IMR-90 (cell line): Measurements from ENCODE around the gene HSP90B1. TPM values are rescaled to one million over a fixed set of nuclear protein-coding genes. Genes with fewer than 3 reads are reported as not detected.

Experiments used
- ATAC-seq: fragments of 200-7000 bp; cut with Tn5 transposase; 2 replicates; pipeline ENCODE4 v1.9.1; 2020; ENCODE audit warnings: low read depth, mild to moderate bottlenecking, moderate library complexity
- BruUV-seq: library from RNA; stranded (reverse); fragments of 400-500 nt; replicated peaks from 2 replicates; lab custom pipeline; 2021; lab: Mats Ljungman, UMichigan
- CTCF ChIA-PET: fragments of 300-600 bp; formaldehyde crosslinking; extraction: SDS; loops from one replicate; lab custom pipeline; 2021; ENCODE audit warnings: antibody characterized with exemption; lab: Yijun Ruan, JAX
- POLR2A ChIA-PET: fragments of 300-600 bp; sonication (Branson Sonifier 250); formaldehyde crosslinking; loops from one replicate; lab custom pipeline; 2022; ENCODE audit warnings: antibody characterized with exemption; ENCODE audit not compliant: unreplicated experiment; lab: Charles Lee
- DNase-seq: peaks from one replicate; pipeline ENCODE4 v3.0.0; 2013
- H2AFZ ChIP-seq: replicated peaks from 2 replicates; pipeline ENCODE3; 2013; ENCODE audit warnings: low read length, mild to moderate bottlenecking; ENCODE audit not compliant: poor library complexity
- H2AK5ac ChIP-seq: 2 replicates; pipeline ENCODE4 v1.6.1; 2013; ENCODE audit warnings: low read depth, low read length, inconsistent platforms
- H2AK9ac ChIP-seq: replicated peaks from 2 replicates; pipeline ENCODE3; 2013; ENCODE audit warnings: mild to moderate bottlenecking, low read depth, low read length, moderate library complexity; ENCODE audit not compliant: poor library complexity
- H2BK120ac ChIP-seq: 2 replicates; pipeline ENCODE4 v1.6.1; 2013; ENCODE audit warnings: low read depth, low read length, inconsistent platforms
- H2BK15ac ChIP-seq: 3 replicates; pipeline ENCODE4 v1.6.1; 2013; ENCODE audit warnings: low read depth, low read length, inconsistent platforms
- H2BK20ac ChIP-seq: 2 replicates; pipeline ENCODE4 v1.6.1; 2013; ENCODE audit warnings: low read depth, mild to moderate bottlenecking, inconsistent platforms, low read length, moderate library complexity
- H2BK5ac ChIP-seq: 2 replicates; pipeline ENCODE4 v1.6.1; 2013; ENCODE audit warnings: mild to moderate bottlenecking, low read depth, low read length, inconsistent platforms; ENCODE audit not compliant: poor library complexity, severe bottlenecking
- H3K14ac ChIP-seq: replicated peaks from 2 replicates; pipeline ENCODE4 v1.6.1; 2013; ENCODE audit warnings: low read depth, low read length, inconsistent platforms
- H3K18ac ChIP-seq: 2 replicates; pipeline ENCODE4 v1.6.1; 2013; ENCODE audit warnings: low read depth, low read length, control low read depth
- H3K23ac ChIP-seq: 2 replicates; pipeline ENCODE4 v1.6.1; 2013; ENCODE audit warnings: low read depth, low read length, inconsistent platforms
- H3K27ac ChIP-seq: 2 replicates; pipeline ENCODE4 v1.5.1; 2013; ENCODE audit warnings: mild to moderate bottlenecking, control low read depth, low read length; ENCODE audit not compliant: insufficient read depth
- H3K27me3 ChIP-seq: 2 replicates; pipeline ENCODE4 v1.6.1; 2013; ENCODE audit warnings: low read length; ENCODE audit not compliant: control insufficient read depth, insufficient read depth
- H3K36me3 ChIP-seq: 2 replicates; pipeline ENCODE4 v1.6.1; 2013; ENCODE audit warnings: low read length, mixed read lengths; ENCODE audit not compliant: control insufficient read depth, insufficient read depth
- H3K4ac ChIP-seq: 2 replicates; pipeline ENCODE4 v1.6.1; 2013; ENCODE audit warnings: low read depth, low read length, inconsistent platforms
- H3K4me1 ChIP-seq: 2 replicates; pipeline ENCODE4 v1.6.1; 2013; ENCODE audit warnings: low read length, mixed read lengths; ENCODE audit not compliant: control insufficient read depth, insufficient read depth
- H3K4me2 ChIP-seq: 2 replicates; pipeline ENCODE4 v1.6.1; 2013; ENCODE audit warnings: low read depth, mild to moderate bottlenecking, control low read depth, low read length, moderate library complexity
- H3K4me3 ChIP-seq: 2 replicates; pipeline ENCODE4 v1.5.1; 2013; ENCODE audit warnings: low read depth, mild to moderate bottlenecking, control low read depth, low read length, moderate library complexity; ENCODE audit not compliant: insufficient read depth
- H3K56ac ChIP-seq: 2 replicates; pipeline ENCODE4 v1.6.1; 2013; ENCODE audit warnings: low read length, inconsistent platforms; ENCODE audit not compliant: insufficient read depth; ENCODE audit errors: extremely low read depth
- H3K79me1 ChIP-seq, 2 experiments: 2 replicates each; pipeline ENCODE4 v1.6.1; 2013; ENCODE audit warnings: low read length in 2 of 2, inconsistent platforms in 1 of 2, low read depth in 1 of 2
- H3K9ac ChIP-seq: 2 replicates; pipeline ENCODE4 v1.6.1; 2013; ENCODE audit warnings: low read depth, low read length, control low read depth
- H3K9me1 ChIP-seq: 2 replicates; pipeline ENCODE4 v1.6.1; 2013; ENCODE audit warnings: low read length, inconsistent platforms; ENCODE audit not compliant: insufficient read depth
- H3K9me3 ChIP-seq: 2 replicates; pipeline ENCODE4 v1.6.1; 2013; ENCODE audit warnings: low read length; ENCODE audit not compliant: control insufficient read depth, insufficient read depth
- H4K20me1 ChIP-seq: 2 replicates; pipeline ENCODE4 v1.6.1; 2013; ENCODE audit warnings: low read length, inconsistent platforms; ENCODE audit not compliant: insufficient read depth
- H4K5ac ChIP-seq: 2 replicates; pipeline ENCODE4 v1.6.1; 2013; ENCODE audit warnings: mild to moderate bottlenecking, low read depth, low read length, control low read depth
- H4K8ac ChIP-seq, 2 experiments: 2 replicates each; pipeline ENCODE4 v1.6.1; 2013; ENCODE audit warnings: low read depth in 2 of 2, low read length in 2 of 2, control low read depth in 1 of 2, inconsistent platforms in 1 of 2
- H4K91ac ChIP-seq: 2 replicates; pipeline ENCODE4 v1.6.1; 2013; ENCODE audit warnings: low read depth, low read length, inconsistent platforms; ENCODE audit not compliant: insufficient read depth
- CHD1 ChIP-seq: IDR thresholded peaks from 2 replicates; pipeline ENCODE4 v1.6.1; 2012; ENCODE audit warnings: low read depth, low read length, improper control_type of control experiment
- NFE2L2 ChIP-seq: fragments of 150-350 bp; IDR thresholded peaks from 2 replicates; pipeline ENCODE4 v1.6.1; 2016; ENCODE audit warnings: low read depth, mild to moderate bottlenecking, low read length
- POLR2A ChIP-seq: IDR thresholded peaks from 2 replicates; pipeline ENCODE4 v1.6.1; 2012; ENCODE audit warnings: mild to moderate bottlenecking, low read depth, low read length
- RFX5 ChIP-seq: IDR thresholded peaks from 2 replicates; pipeline ENCODE4 v1.8.0; 2012; ENCODE audit warnings: low read depth, mild to moderate bottlenecking, low read length, moderate library complexity
- WGBS, 2 experiments: methylation state at CpG; one replicate each; pipeline versions ENCODE4 v1.1.5 to v1.1.7; 2013; ENCODE audit warnings: missing lambda C conversion rate in 2 of 2; ENCODE audit not compliant: insufficient read length in 1 of 2; ENCODE audit errors: extremely low coverage in 2 of 2; 5-methylcytosine and 5-hydroxymethylcytosine counted together
- dilution Hi-C: fragments of 300-500 bp; cut with HindIII; formaldehyde crosslinking; loops from one replicate; pipeline ENCODE4 v1.14.3; 2018; ENCODE audit warnings: low sequenced_read_pairs; ENCODE audit not compliant: unreplicated experiment
- in situ Hi-C: fragments of 300-500 bp; cut with MboI; formaldehyde crosslinking; loops from 3 replicates; pipeline ENCODE4 v1.14.3; 2019; ENCODE audit warnings: low sequenced_read_pairs, inconsistent platforms, mixed read lengths
- intact Hi-C: fragments of 100-400 bp; cut with micrococcal nuclease; formaldehyde crosslinking; loops from 2 replicates; pipeline ENCODE4 v1.10.0; 2022
- polyA plus RNA-seq, 3 experiments: library from polyadenylated mRNA; depleted of rRNA; stranded (reverse); fragments of >200 nt; gene quantifications; 2 replicates each; pipeline ENCODE4 v1.2.3, GENCODE V29; 2012; ENCODE audit warnings: low replicate concordance in 1 of 3
- total RNA-seq: library from RNA; depleted of rRNA; stranded (reverse); fragments of >200 nt; gene quantifications from 2 replicates; pipeline ENCODE4 v1.2.3, GENCODE V29; 2012

HSP90B1 gene
- total and polyA plus RNA-seq, 2 of the 4 experiments (the other 2 are of a cell fraction): 398 to 765 TPM

DNA sequence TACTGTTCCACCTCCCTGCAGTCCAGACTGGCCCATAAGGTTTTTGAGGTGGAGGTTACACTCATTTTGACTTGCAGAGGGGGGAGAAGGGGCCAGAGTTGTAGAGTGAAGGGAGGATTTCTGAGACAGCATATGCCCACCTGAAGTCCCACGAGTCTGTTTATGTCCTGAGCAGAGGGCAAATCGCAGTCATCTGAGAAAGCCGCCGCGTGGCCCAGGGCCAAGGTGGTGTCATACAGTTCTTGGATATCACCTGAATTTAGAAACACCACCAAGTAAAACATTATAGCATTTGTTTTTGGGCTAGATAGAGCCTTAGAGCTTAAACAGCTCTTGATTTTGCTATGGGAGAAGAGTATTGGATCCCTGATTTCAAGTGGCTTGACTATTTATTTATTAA is 66.4 kb downstream of the HSP90B1 start:
- Histone ChIP-seq H2AK9ac (no peak overlapping the region), H3K4ac (no peak overlapping the region), H3K56ac (no peak overlapping the region), H3K4me3 (no peak overlapping the region), H2BK15ac (no peak overlapping the region), H3K18ac (no peak overlapping the region), H3K79me1 (no peaks in the 10 kb centered on the region), H3K27me3 (no peaks in the 10 kb centered on the region), H3K9me3 (no peaks in the 10 kb centered on the region), H4K8ac (no peak overlapping the region), H2AK5ac (no peak overlapping the region), H3K36me3 (no peaks in the 10 kb centered on the region; the same call in 1 of the 2 replicates), H4K20me1 (no peaks in the 10 kb centered on the region), H3K14ac (no peak overlapping the region), H2AFZ (no peak overlapping the region), H2BK20ac (no peak overlapping the region), H3K23ac (no peak overlapping the region), H3K9ac (no peak overlapping the region), H2BK120ac (no peak overlapping the region), H3K9me1 (no peaks in the 10 kb centered on the region), H2BK5ac (no peak overlapping the region), H4K5ac (no peak overlapping the region), H3K27ac (no peak overlapping the region), H4K91ac (no peak overlapping the region), H3K4me1 (no peaks in the 10 kb centered on the region), H3K4me2 (no peak overlapping the region)
- POLR2A ChIA-PET: no interaction called here
- dilution Hi-C loops (no loop called here), in situ Hi-C loops (no loop called here), intact Hi-C loops (no loop called here)
- no CpG with 5 or more reads among the region's 5 CpGs for WGBS, 2 experiments
- ATAC-seq (no peak), DNase-seq (no peak)
- TF ChIP-seq POLR2A (no peak), NFE2L2 (no peak), RFX5 (no peak), CHD1 (no peak)
- CTCF ChIA-PET: no interaction called here
- BruUV-seq: no TSS peak
